ENCODE measurements around the gene MLPH. TPM values are rescaled to one million over a fixed set of nuclear protein-coding genes. Genes with fewer than 3 reads are reported as not detected.

The MLPH gene
- total RNA-seq, 2 donors from 2014 or later: 0.75 to 1.0 TPM

- 89% methylated on average over 5 of the region's 5 CpGs; no CpG with 5 or more reads in 1 of the 2 experiments for WGBS, 2 experiments (ENCODE audit: insufficient coverage in 1 of 2, insufficient read length in 1 of 2)
- Histone ChIP-seq H3K9ac (ENCODE audit: extremely low read depth, low read length, poor library complexity, severe bottlenecking) (no peak overlapping the region), H3K9me3 (ENCODE audit: control insufficient read depth, low read length) (no peaks in the 10 kb centered on the region)
These were observed 31.3 kb upstream of the MLPH start for GRCh38 chr2:237455764-237456163.

GRCh38 chr2:237456200-237456843, 30.7 kb upstream of the MLPH start:
- Mint-ChIP-seq H3K27ac (no peak overlapping the region), H3K27me3 (ENCODE audit: insufficient read depth) (peaks cover 14% of the 10 kb centered on the region), H3K9me3 (peaks cover 6% of the 10 kb centered on the region), H3K4me3 (no peak overlapping the region), H3K36me3 (ENCODE audit: low read depth) (no peaks in the 10 kb centered on the region), H3K4me1 (no peaks in the 10 kb centered on the region)
- DNase-seq: no peak
- WGBS, 2 experiments (ENCODE audit: insufficient coverage in 1 of 2, insufficient read length in 1 of 2): 90 to 92% methylated on average over 5 to 11 of the region's 11 CpGs
- Histone ChIP-seq H3K9ac (ENCODE audit: extremely low read depth, low read length, poor library complexity, severe bottlenecking) (no peak overlapping the region), H3K9me3 (ENCODE audit: control insufficient read depth, low read length) (no peaks in the 10 kb centered on the region), H3K36me3 (ENCODE audit: control insufficient read depth, insufficient read depth, low read length) (no peaks in the 10 kb centered on the region), H3K4me1 (ENCODE audit: control insufficient read depth, insufficient read depth, low read length) (no peaks in the 10 kb centered on the region), H3K27me3 (ENCODE audit: control insufficient read depth, insufficient read depth, low read length, poor library complexity, severe bottlenecking) (no peaks in the 10 kb centered on the region), H3K4me3 (ENCODE audit: low read length) (no peak overlapping the region), H3K27ac (ENCODE audit: low read depth, low read length) (no peak overlapping the region)
- no peak for TF ChIP-seq CTCF (conservative IDR thresholded peaks at IDR 0.05)

More at GRCh38 chr2:237455764-237456163, 31.3 kb upstream of the MLPH start:
- Histone ChIP-seq H3K27ac (ENCODE audit: low read depth, low read length) (no peak overlapping the region), H3K27me3 (ENCODE audit: control insufficient read depth, insufficient read depth, low read length, poor library complexity, severe bottlenecking) (no peaks in the 10 kb centered on the region), H3K4me3 (ENCODE audit: low read length) (no peak overlapping the region), H3K4me1 (ENCODE audit: control insufficient read depth, insufficient read depth, low read length) (no peaks in the 10 kb centered on the region), H3K36me3 (ENCODE audit: control insufficient read depth, insufficient read depth, low read length) (no peaks in the 10 kb centered on the region)
- H3K36me3 Mint-ChIP-seq (ENCODE audit: low read depth): no peaks in the 10 kb centered on the region
- peaks cover 14% of the 10 kb centered on the region for H3K27me3 Mint-ChIP-seq (ENCODE audit: insufficient read depth)
- no peak overlapping the region for H3K27ac Mint-ChIP-seq
- no peak for DNase-seq
- no peak for TF ChIP-seq CTCF (conservative IDR thresholded peaks at IDR 0.05)
- H3K9me3 Mint-ChIP-seq: peaks cover 6% of the 10 kb centered on the region
- no peak overlapping the region for H3K4me3 Mint-ChIP-seq
- H3K4me1 Mint-ChIP-seq: no peaks in the 10 kb centered on the region

- no peaks in the 10 kb centered on the region for H3K4me1 ChIP-seq (ENCODE audit: control insufficient read depth, insufficient read depth, low read length)
- Mint-ChIP-seq H3K36me3 (ENCODE audit: low read depth) (no peaks in the 10 kb centered on the region), H3K4me1 (no peaks in the 10 kb centered on the region), H3K9me3 (peaks cover 6% of the 10 kb centered on the region), H3K27me3 (ENCODE audit: insufficient read depth) (peaks cover 10% of the 10 kb centered on the region), H3K4me3 (no peak overlapping the region), H3K27ac (no peak overlapping the region)
- H3K27me3 ChIP-seq (ENCODE audit: control insufficient read depth, insufficient read depth, low read length, poor library complexity, severe bottlenecking): no peaks in the 10 kb centered on the region
- H3K36me3 ChIP-seq (ENCODE audit: control insufficient read depth, insufficient read depth, low read length): no peaks in the 10 kb centered on the region
- 86 to 90% methylated on average over 1 to 2 of the region's 2 CpGs for WGBS, 2 experiments (ENCODE audit: insufficient coverage in 1 of 2, insufficient read length in 1 of 2)
- DNase-seq: no peak
- no peaks in the 10 kb centered on the region for H3K9me3 ChIP-seq (ENCODE audit: control insufficient read depth, low read length)
- TF ChIP-seq CTCF (conservative IDR thresholded peaks at IDR 0.05): no peak
- no peak overlapping the region for H3K4me3 ChIP-seq (ENCODE audit: low read length)
- H3K27ac ChIP-seq (ENCODE audit: low read depth, low read length): no peak overlapping the region
- no peak overlapping the region for H3K9ac ChIP-seq (ENCODE audit: extremely low read depth, low read length, poor library complexity, severe bottlenecking)
These were observed 29.6 kb upstream of the MLPH start for GRCh38 chr2:237457388-237457941.

Data from endodermal cell (in vitro differentiated cells).